ENCODE measurements around the gene HSD17B1.

GRCh38 chr17:42598905-42599304 lies 46.2 kb downstream of the HSD17B1 start:
- TF ChIP-seq CTCF (IDR thresholded peaks at IDR 0.05) (no peak), POLR2A (IDR thresholded peaks at IDR 0.05) (no peak)
